Fibroblast of gingiva (primary cell): ENCODE results near the gene CENPX.

Experiments used
- DNase-seq: peaks from one replicate; pipeline ENCODE4 v3.0.0-alpha.2; 2011; ENCODE audit warnings: low read depth

Gene CENPX

GRCh38 chr17:82011617-82012187 is 11.0 kb downstream of the CENPX start:
- no peak for DNase-seq

GRCh38 chr17:82010575-82011525 is 11.8 kb downstream of the CENPX start:
- no peak for DNase-seq

GRCh38 chr17:82009413-82009812 is 13.3 kb downstream of the CENPX start:
- DNase-seq = no peak

- no peak for DNase-seq
Measured at GRCh38 chr17:82008941-82009405, 13.7 kb downstream of the CENPX start.

GRCh38 chr17:82008258-82008940 is 14.3 kb downstream of the CENPX start:
- DNase-seq = no peak

- DNase-seq = no peak
Measured at GRCh38 chr17:82007495-82008257, 15.0 kb downstream of the CENPX start.

- no peak for DNase-seq
Measured at GRCh38 chr17:82007228-82007494, 15.5 kb downstream of the CENPX start.

GRCh38 chr17:82006468-82007227 is 16.0 kb downstream of the CENPX start:
- no peak for DNase-seq

- DNase-seq = no peak
Measured at GRCh38 chr17:82005701-82006348, 16.9 kb downstream of the CENPX start.

- no peak for DNase-seq
Measured at GRCh38 chr17:82004517-82005455, 17.9 kb downstream of the CENPX start.

- DNase-seq = peak; percentile 90
Measured at GRCh38 chr17:82003411-82004381, 19.0 kb downstream of the CENPX start.

- DNase-seq = no peak
Measured at GRCh38 chr17:82001571-82002056, 21.1 kb downstream of the CENPX start.

GRCh38 chr17:82000803-82001570 is 21.7 kb downstream of the CENPX start:
- no peak for DNase-seq

- no peak for DNase-seq
Measured at GRCh38 chr17:81999976-82000802, 22.5 kb downstream of the CENPX start.

- DNase-seq = no peak
Measured at GRCh38 chr17:81999587-81999975, 23.1 kb downstream of the CENPX start.

GRCh38 chr17:81998691-81999438 is 23.8 kb downstream of the CENPX start:
- DNase-seq = no peak
